ENCODE results near the gene TRERF1.

GRCh38 chr6:42440778-42441696 lies 10.7 kb downstream of the TRERF1 start:
- TF ChIP-seq POLR2AphosphoS5 (IDR thresholded peaks at IDR 0.05) (no peak), CTCF (IDR thresholded peaks at IDR 0.05) (no peak), POLR2A (IDR thresholded peaks at IDR 0.05) (no peak)

Measured in suprapubic skin (tissue), 4 donors.